Measurements from ENCODE around the gene PRSS38. TPM values are rescaled to one million over a fixed set of nuclear protein-coding genes. Genes with fewer than 3 reads are reported as not detected.

The PRSS38 gene
- total RNA-seq, 6 experiments from 2014 or later = not detected

DNA sequence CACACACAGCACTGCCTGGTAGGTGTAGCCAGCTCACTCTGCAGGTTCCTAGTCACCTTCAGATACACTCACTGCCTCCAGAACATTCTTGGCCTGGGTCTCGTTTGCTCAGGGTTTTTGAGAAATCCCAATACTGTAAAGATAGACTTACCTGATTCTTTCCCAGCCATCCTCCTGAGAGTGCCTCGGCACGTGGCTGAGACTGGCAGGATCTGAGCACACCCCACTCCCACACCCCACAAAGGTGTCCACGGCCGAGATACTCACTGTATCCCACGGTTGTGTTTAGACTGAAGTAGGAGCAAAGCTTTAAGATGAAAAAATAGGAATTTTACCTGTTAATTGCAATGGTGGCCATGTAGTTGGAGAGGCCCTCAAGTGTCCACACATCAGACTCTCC lies 46.8 kb upstream of the PRSS38 start:
- H3K27ac Mint-ChIP-seq = no peak overlapping the region
- H3K4me1 Mint-ChIP-seq (ENCODE audit: low read depth) = peaks cover 26% of the 10 kb centered on the region
- TF ChIP-seq, protein P1, sequence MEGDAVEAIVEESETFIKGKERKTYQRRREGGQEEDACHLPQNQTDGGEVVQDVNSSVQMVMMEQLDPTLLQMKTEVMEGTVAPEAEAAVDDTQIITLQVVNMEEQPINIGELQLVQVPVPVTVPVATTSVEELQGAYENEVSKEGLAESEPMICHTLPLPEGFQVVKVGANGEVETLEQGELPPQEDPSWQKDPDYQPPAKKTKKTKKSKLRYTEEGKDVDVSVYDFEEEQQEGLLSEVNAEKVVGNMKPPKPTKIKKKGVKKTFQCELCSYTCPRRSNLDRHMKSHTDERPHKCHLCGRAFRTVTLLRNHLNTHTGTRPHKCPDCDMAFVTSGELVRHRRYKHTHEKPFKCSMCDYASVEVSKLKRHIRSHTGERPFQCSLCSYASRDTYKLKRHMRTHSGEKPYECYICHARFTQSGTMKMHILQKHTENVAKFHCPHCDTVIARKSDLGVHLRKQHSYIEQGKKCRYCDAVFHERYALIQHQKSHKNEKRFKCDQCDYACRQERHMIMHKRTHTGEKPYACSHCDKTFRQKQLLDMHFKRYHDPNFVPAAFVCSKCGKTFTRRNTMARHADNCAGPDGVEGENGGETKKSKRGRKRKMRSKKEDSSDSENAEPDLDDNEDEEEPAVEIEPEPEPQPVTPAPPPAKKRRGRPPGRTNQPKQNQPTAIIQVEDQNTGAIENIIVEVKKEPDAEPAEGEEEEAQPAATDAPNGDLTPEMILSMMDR (IDR thresholded peaks at IDR 0.05) = no peak
- H3K36me3 Mint-ChIP-seq (ENCODE audit: low read depth) = peaks cover 29% of the 10 kb centered on the region
- H3K9me3 Mint-ChIP-seq = no peaks in the 10 kb centered on the region
- peaks cover 2% of the 10 kb centered on the region; the same call in 1 of the 2 replicates for H3K27me3 Mint-ChIP-seq (ENCODE audit: insufficient read depth)
- no peak for DNase-seq
- no peak overlapping the region for H3K4me3 Mint-ChIP-seq

GRCh38 chr1:227769047-227769935 lies 46.2 kb upstream of the PRSS38 start:
- Mint-ChIP-seq H3K36me3 (ENCODE audit: low read depth) (peaks cover 25% of the 10 kb centered on the region), H3K27me3 (ENCODE audit: insufficient read depth) (peaks cover 2% of the 10 kb centered on the region; the same call in 1 of the 2 replicates), H3K27ac (no peak overlapping the region), H3K4me3 (no peak overlapping the region), H3K9me3 (no peaks in the 10 kb centered on the region), H3K4me1 (ENCODE audit: low read depth) (peaks cover 24% of the 10 kb centered on the region)
- TF ChIP-seq, protein P1 (IDR thresholded peaks at IDR 0.05) = no peak
- DNase-seq = no peak

- H3K4me3 Mint-ChIP-seq = no peak overlapping the region
- no peak overlapping the region for H3K27ac Mint-ChIP-seq
- H3K36me3 Mint-ChIP-seq (ENCODE audit: low read depth) = peaks cover 23% of the 10 kb centered on the region
- DNase-seq = no peak
- TF ChIP-seq, protein P1 (IDR thresholded peaks at IDR 0.05) = no peak
- H3K4me1 Mint-ChIP-seq (ENCODE audit: low read depth) = peaks cover 24% of the 10 kb centered on the region
- H3K9me3 Mint-ChIP-seq = no peaks in the 10 kb centered on the region
- H3K27me3 Mint-ChIP-seq (ENCODE audit: insufficient read depth) = peaks cover 2% of the 10 kb centered on the region; the same call in 1 of the 2 replicates
Observed at GRCh38 chr1:227769936-227770494, 45.5 kb upstream of the PRSS38 start.

- TF ChIP-seq, protein P1 (IDR thresholded peaks at IDR 0.05) = no peak
- Mint-ChIP-seq H3K27me3 (ENCODE audit: insufficient read depth) (peaks cover 2% of the 10 kb centered on the region; the same call in 1 of the 2 replicates), H3K27ac (no peak overlapping the region), H3K4me1 (ENCODE audit: low read depth) (peaks cover 30% of the 10 kb centered on the region), H3K9me3 (no peaks in the 10 kb centered on the region), H3K4me3 (no peak overlapping the region), H3K36me3 (ENCODE audit: low read depth) (peaks cover 23% of the 10 kb centered on the region)
- DNase-seq = no peak
Observed at GRCh38 chr1:227770812-227771211, 44.7 kb upstream of the PRSS38 start.

GRCh38 chr1:227771326-227771725 lies 44.1 kb upstream of the PRSS38 start:
- TF ChIP-seq, protein P1 (IDR thresholded peaks at IDR 0.05) = no peak
- DNase-seq = no peak
- peaks cover 2% of the 10 kb centered on the region; the same call in 1 of the 2 replicates for H3K27me3 Mint-ChIP-seq (ENCODE audit: insufficient read depth)
- H3K36me3 Mint-ChIP-seq (ENCODE audit: low read depth) = peaks cover 23% of the 10 kb centered on the region
- peaks cover 30% of the 10 kb centered on the region for H3K4me1 Mint-ChIP-seq (ENCODE audit: low read depth)
- H3K4me3 Mint-ChIP-seq = no peak overlapping the region
- no peak overlapping the region for H3K27ac Mint-ChIP-seq
- H3K9me3 Mint-ChIP-seq = no peaks in the 10 kb centered on the region
